Suppressor macrophage treated with lipopolysaccharide for 1 hour (primary cell): ENCODE results near the gene VEGFC.

Experiments
- DNase-seq, 3 donors: peaks; one replicate each; pipeline ENCODE4 v3.0.0-alpha.2; 2020 to 2022

The VEGFC gene

GRCh38 chr4:176671532-176671931, 121.2 kb downstream of the VEGFC start:
- DNase-seq: no peak

GRCh38 chr4:176668324-176668723, 124.4 kb downstream of the VEGFC start:
- no peak for DNase-seq

- DNase-seq: no peak
Measured at GRCh38 chr4:176664964-176665363, 127.8 kb downstream of the VEGFC start.

GRCh38 chr4:176660561-176660960, 132.2 kb downstream of the VEGFC start:
- no peak for DNase-seq

GRCh38 chr4:176656108-176656507, 136.6 kb downstream of the VEGFC start:
- DNase-seq: no peak

- DNase-seq: no peak
Measured at GRCh38 chr4:176654565-176655216, 138.0 kb downstream of the VEGFC start.

GRCh38 chr4:176653401-176654220, 139.1 kb downstream of the VEGFC start:
- no peak for DNase-seq

- no peak for DNase-seq
Measured at GRCh38 chr4:176646311-176646710, 146.4 kb downstream of the VEGFC start.

- no peak for DNase-seq
Measured at GRCh38 chr4:176645246-176645960, 147.3 kb downstream of the VEGFC start.

GRCh38 chr4:176642472-176642871, 150.2 kb downstream of the VEGFC start:
- no peak for DNase-seq

- DNase-seq: no peak
Measured at GRCh38 chr4:176641237-176641636, 151.5 kb downstream of the VEGFC start.

GRCh38 chr4:176638992-176639391, 153.7 kb downstream of the VEGFC start:
- no peak for DNase-seq

GRCh38 chr4:176636292-176636691, 156.4 kb downstream of the VEGFC start:
- DNase-seq: no peak

- DNase-seq: no peak
Measured at GRCh38 chr4:176635372-176636261, 157.1 kb downstream of the VEGFC start.
